ENCODE results near the gene C14orf132. TPM values are rescaled to one million over a fixed set of nuclear protein-coding genes. Genes with fewer than 3 reads are reported as not detected.

C14orf132 gene
- total and polyA plus RNA-seq, 2 of the 4 experiments (the other 2 are of a cell fraction), result 6.3 to 13.5 TPM

GRCh38 chr14:96105089-96105925, 66.1 kb downstream of the C14orf132 start:
- peak overlapping the region; percentile 94 for H3K27ac ChIP-seq (ENCODE audit: insufficient read depth, low read length)
- intact Hi-C loops (cut with micrococcal nuclease) (loop anchor here (2.0 to 10.0 kb wide), 3 partner anchors 17 to 399 kb away; partner anchors contain the start of gene PAPOLA), dilution Hi-C loops (cut with HindIII; ENCODE audit: low sequenced_read_pairs, unreplicated experiment) (no loop called here), in situ Hi-C loops (cut with MboI; ENCODE audit: low sequenced_read_pairs) (loop anchor here (5.0 kb wide), 1 partner anchor 97 kb away; the partner anchor contains the start of gene BDKRB2)
- peaks cover 26% of the 10 kb centered on the region for H3K9me1 ChIP-seq (ENCODE audit: insufficient read depth, low read length)
- H2AK5ac ChIP-seq (ENCODE audit: low read depth, low read length), result peak overlapping the region; percentile 100
- no peaks in the 10 kb centered on the region for H3K36me3 ChIP-seq (ENCODE audit: control insufficient read depth, insufficient read depth, low read length)
- POLR2A ChIA-PET (ENCODE audit: unreplicated experiment), result interaction anchor here (1.0 to 2.4 kb wide), 5 partner anchors 17 to 169 kb away, joined by 3 to 10 read pairs (median 6); partner anchors contain the start of gene BDKRB2
- DNase-seq (no peak), ATAC-seq (ENCODE audit: low read depth) (no peak)
- peak overlapping the region; percentile 97 for H3K56ac ChIP-seq (ENCODE audit: extremely low read depth, insufficient read depth, low read length)
- H3K18ac ChIP-seq (ENCODE audit: low read depth, low read length), result peak overlapping the region; percentile 88
- H2AFZ ChIP-seq (replicated peaks; ENCODE audit: low read length, poor library complexity), result peak overlapping the region; percentile 90
- no peak overlapping the region for H3K4me3 ChIP-seq (ENCODE audit: insufficient read depth, low read depth, low read length)
- H2BK120ac ChIP-seq (ENCODE audit: low read depth, low read length), result peak overlapping the region; percentile 100
- no peak overlapping the region for H3K4me2 ChIP-seq (ENCODE audit: low read depth, low read length)
- H3K23ac ChIP-seq (ENCODE audit: low read depth, low read length), result peak overlapping the region; percentile 94
- CTCF ChIA-PET, result interaction anchor here (0.7 to 1.2 kb wide), 3 partner anchors 10 to 170 kb away, joined by 3 to 4 read pairs (median 3); no protein-coding TSS in a partner anchor
- peak overlapping the region; percentile 84 to 97 for H4K8ac ChIP-seq (ENCODE audit: low read depth in 2 of 2, low read length in 2 of 2)
- no peaks in the 10 kb centered on the region for H3K9me3 ChIP-seq (ENCODE audit: control insufficient read depth, insufficient read depth, low read length)
- peaks cover 19% of the 10 kb centered on the region for H3K4me1 ChIP-seq (ENCODE audit: control insufficient read depth, insufficient read depth, low read length)
- no peaks in the 10 kb centered on the region for H4K20me1 ChIP-seq (ENCODE audit: insufficient read depth, low read length)
- H2BK15ac ChIP-seq (ENCODE audit: low read depth, low read length), result peak overlapping the region; percentile 99
- peak overlapping the region; percentile 100 for H3K4ac ChIP-seq (ENCODE audit: low read depth, low read length)
- peaks cover 0 to 35% of the 10 kb centered on the region in 2 experiments; a peak in 2 of 4 replicates for H3K79me1 ChIP-seq (ENCODE audit: low read depth in 1 of 2, low read length in 2 of 2)
- H2BK20ac ChIP-seq (ENCODE audit: low read depth, low read length), result peak overlapping the region; percentile 99
- peak overlapping the region; percentile 97 for H2BK5ac ChIP-seq (ENCODE audit: low read depth, low read length, poor library complexity, severe bottlenecking)
- peak overlapping the region; percentile 63 for H3K9ac ChIP-seq (ENCODE audit: low read depth, low read length)
- peak overlapping the region; percentile 89 for H4K5ac ChIP-seq (ENCODE audit: low read depth, low read length)
- no peaks in the 10 kb centered on the region for H3K27me3 ChIP-seq (ENCODE audit: control insufficient read depth, insufficient read depth, low read length)
- H2AK9ac ChIP-seq (replicated peaks; ENCODE audit: low read depth, low read length, poor library complexity), result peak overlapping the region; percentile 97
- WGBS, 2 experiments (ENCODE audit: extremely low coverage in 2 of 2, insufficient read length in 1 of 2), result 96% methylated on average over 9 of the region's 16 CpGs; no CpG with 5 or more reads in 1 of the 2 experiments
- H3K14ac ChIP-seq (replicated peaks; ENCODE audit: low read depth, low read length), result peak overlapping the region; percentile 99
- BruUV-seq (replicated peaks), result no TSS peak
- H4K91ac ChIP-seq (ENCODE audit: insufficient read depth, low read depth, low read length), result peak overlapping the region; percentile 100
- no peak; the same call in 1 of the 2 replicates for TF ChIP-seq POLR2A (IDR thresholded peaks at IDR 0.05; ENCODE audit: low read depth, low read length)
- no peak for TF ChIP-seq RCOR1 (IDR thresholded peaks at IDR 0.05; ENCODE audit: insufficient replicate concordance, low read length)
- no peak for TF ChIP-seq FOS (IDR thresholded peaks at IDR 0.05; ENCODE audit: low read depth, low read length)
- no peak for TF ChIP-seq RAD21 (IDR thresholded peaks at IDR 0.05; ENCODE audit: low read length)
- TF ChIP-seq MAZ (IDR thresholded peaks at IDR 0.05; ENCODE audit: borderline replicate concordance, low read depth, low read length), result no peak
- TF ChIP-seq CHD1 (IDR thresholded peaks at IDR 0.05; ENCODE audit: low read depth, low read length), result no peak
- TF ChIP-seq MAFK (IDR thresholded peaks at IDR 0.05; ENCODE audit: low read depth, low read length), result no peak
- TF ChIP-seq CEBPB (IDR thresholded peaks at IDR 0.05; ENCODE audit: low read depth, low read length), result no peak
- TF ChIP-seq ELK1 (IDR thresholded peaks at IDR 0.05; ENCODE audit: borderline replicate concordance, low read depth, low read length), result no peak
- no peak for TF ChIP-seq SMC3 (IDR thresholded peaks at IDR 0.05; ENCODE audit: low read depth, low read length)
- TF ChIP-seq RFX5 (IDR thresholded peaks at IDR 0.05; ENCODE audit: low read depth, low read length), result no peak
- no peak for TF ChIP-seq MXI1 (IDR thresholded peaks at IDR 0.05; ENCODE audit: borderline replicate concordance, low read depth, low read length)
- no peak for TF ChIP-seq CTCF (conservative IDR thresholded peaks at IDR 0.05; ENCODE audit: low read depth, low read length)
- no peak for TF ChIP-seq BHLHE40 (IDR thresholded peaks at IDR 0.05; ENCODE audit: low read depth, low read length)
- no peak for TF ChIP-seq NFE2L2 (IDR thresholded peaks at IDR 0.05; ENCODE audit: low read depth, low read length)
